ENCODE measurements around the gene SIX3. TPM values are rescaled to one million over a fixed set of nuclear protein-coding genes. Genes with fewer than 3 reads are reported as not detected.

Gene SIX3
- total RNA-seq, 2 experiments from 2014 or later: not detected

DNA sequence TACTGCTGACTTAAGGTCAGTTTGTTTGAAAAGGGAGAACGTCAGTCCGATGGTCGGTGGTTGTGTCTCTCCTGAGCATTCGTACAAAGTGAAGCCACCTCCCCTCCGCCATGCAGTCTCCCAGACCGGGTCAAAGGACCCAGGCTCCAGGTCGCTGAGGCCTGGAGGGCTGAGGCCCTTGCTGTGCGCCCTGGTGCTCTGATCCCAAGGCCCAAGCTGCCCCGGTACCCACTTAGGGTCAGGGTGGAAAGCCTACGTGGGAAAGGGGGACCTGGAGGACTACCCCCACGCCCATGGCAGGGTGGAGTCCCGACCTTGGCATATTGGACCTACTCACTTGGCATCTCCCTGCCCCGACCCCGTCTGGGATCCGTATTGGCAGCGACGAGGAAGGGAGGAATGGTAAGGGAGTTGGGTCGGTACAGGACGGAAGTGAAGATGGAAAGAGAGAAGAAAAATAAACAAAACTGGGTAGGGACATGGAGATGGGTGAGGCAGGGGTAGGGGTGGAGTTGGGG, 8.0 kb upstream of the SIX3 start:
- no peak overlapping the region for H3K27ac Mint-ChIP-seq
- H3K4me3 Mint-ChIP-seq: peak overlapping the region; percentile 7
- ChIA-PET CTCF (interaction anchor here (1.0 to 2.6 kb wide), 4 partner anchors 21 to 454 kb away, joined by 3 to 10 read pairs (median 5); no protein-coding TSS in a partner anchor), POLR2A (interaction anchor here (0.9 kb wide), 1 partner anchor 118 kb away, joined by 3 read pairs; no protein-coding TSS in a partner anchor)
- no peak for TF ChIP-seq CTCF (IDR thresholded peaks at IDR 0.05)
- H3K27me3 Mint-ChIP-seq: peaks cover 79% of the 10 kb centered on the region
- DNase-seq: no peak
- no peak for ATAC-seq
- no peaks in the 10 kb centered on the region for H3K36me3 Mint-ChIP-seq (ENCODE audit: low read depth)
- intact Hi-C loops (cut with micrococcal nuclease): loop anchor here (5.0 kb wide), 2 partner anchors 69 to 131 kb away; no protein-coding TSS in a partner anchor
- no peaks in the 10 kb centered on the region for H3K9me3 Mint-ChIP-seq
- peaks cover 35% of the 10 kb centered on the region for H3K4me1 Mint-ChIP-seq (ENCODE audit: low read depth)

DNA sequence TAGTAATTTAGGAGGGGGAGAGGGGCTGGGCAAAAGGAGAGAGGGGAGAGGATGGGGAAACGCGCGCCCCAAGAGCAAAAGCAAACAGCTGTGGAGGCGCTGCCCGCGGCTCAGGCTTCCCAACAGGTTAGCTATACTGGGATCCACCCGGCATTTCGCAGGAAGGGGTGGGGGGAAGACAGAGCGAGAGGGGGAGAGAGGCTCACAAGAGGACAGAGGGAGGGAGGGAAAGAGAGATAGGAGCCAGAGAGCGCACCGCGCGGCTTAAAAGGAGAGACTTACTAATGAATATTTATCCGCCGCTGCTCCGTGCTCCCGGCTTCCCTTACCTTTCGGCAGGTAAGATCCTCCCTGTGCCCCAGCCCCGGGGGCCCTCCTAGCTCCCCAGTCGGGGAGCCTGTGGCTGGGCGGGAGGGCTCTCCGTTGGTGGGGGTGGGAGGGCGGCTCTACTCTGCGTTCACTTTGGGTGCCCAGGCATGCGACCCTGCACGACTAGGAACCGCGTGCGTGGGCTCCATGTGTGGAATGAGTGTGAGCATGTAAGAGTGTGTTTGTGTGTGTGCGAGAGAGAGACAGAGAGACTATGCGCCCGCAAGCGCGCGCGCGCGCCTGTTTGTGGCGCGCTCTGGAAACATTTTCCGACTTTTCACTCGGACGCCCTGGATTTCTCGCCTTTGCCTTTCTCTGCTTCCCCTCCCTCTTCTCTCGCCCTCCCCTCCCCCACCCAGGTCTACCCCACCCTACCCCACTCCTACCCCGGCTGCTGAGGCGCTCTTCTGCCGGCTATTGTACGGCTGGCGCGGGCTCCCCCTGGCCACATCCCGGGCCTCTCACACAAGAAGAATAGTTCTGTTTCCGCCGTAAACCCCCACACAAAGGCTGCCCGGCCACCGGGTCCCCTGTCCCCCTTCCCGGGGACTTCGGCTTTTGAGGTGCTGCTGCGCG, 7.2 kb upstream of the SIX3 start:
- H3K9me3 Mint-ChIP-seq: no peaks in the 10 kb centered on the region
- intact Hi-C loops (cut with micrococcal nuclease): loop anchor here (5.0 kb wide), 2 partner anchors 68 to 132 kb away; no protein-coding TSS in a partner anchor
- CTCF ChIA-PET: interaction anchor here (1.0 to 2.5 kb wide), 3 partner anchors 20 to 455 kb away, joined by 3 to 10 read pairs (median 4); no protein-coding TSS in a partner anchor
- DNase-seq (no peak), ATAC-seq (no peak)
- TF ChIP-seq CTCF (IDR thresholded peaks at IDR 0.05): no peak
- H3K4me1 Mint-ChIP-seq (ENCODE audit: low read depth): peaks cover 35% of the 10 kb centered on the region
- H3K4me3 Mint-ChIP-seq: no peak overlapping the region
- H3K27ac Mint-ChIP-seq: no peak overlapping the region
- H3K36me3 Mint-ChIP-seq (ENCODE audit: low read depth): no peaks in the 10 kb centered on the region
- POLR2A ChIA-PET: interaction anchor here (0.9 to 1.5 kb wide), 2 partner anchors 117 to 572 kb away, joined by 3 read pairs; partner anchors contain the start of gene CAMKMT
- peaks cover 79% of the 10 kb centered on the region for H3K27me3 Mint-ChIP-seq

DNA sequence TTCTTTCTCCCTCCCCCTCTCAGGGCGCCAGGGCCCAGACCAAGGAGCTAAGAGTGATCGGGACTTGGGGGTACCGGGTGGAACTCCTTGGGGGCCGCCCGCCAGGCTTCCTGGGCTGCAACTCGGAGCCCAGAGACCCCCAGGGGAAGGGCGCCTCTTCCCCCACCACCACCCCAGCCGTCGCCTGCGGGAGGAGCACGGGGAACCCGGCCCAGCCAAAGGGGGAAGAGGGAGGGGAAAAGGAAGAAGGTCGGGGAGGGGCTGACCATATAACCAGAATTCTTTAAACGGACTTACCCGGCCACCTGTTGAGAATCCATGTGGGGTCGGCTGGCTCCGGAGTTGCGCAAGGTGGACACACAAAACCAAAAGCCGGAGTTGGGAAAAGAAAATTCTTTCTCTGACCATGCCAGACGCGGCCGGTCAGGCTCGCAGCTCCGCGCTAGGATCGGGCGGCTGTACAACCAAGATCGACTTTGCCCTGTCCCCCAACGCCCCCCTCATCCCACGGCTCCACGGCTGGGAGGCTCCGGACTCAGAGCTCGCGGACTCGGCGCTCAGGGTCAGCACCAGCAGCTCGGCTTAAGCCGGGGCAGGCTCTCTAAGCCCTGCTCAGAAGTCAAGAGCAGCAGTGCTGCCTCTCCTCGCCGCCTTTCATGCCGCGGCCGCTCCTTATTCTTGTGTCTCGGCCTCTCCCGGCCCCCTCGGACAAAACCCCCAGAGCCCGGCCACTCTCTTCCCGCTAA, 6.3 kb upstream of the SIX3 start:
- Mint-ChIP-seq H3K27me3 (peaks cover 82% of the 10 kb centered on the region), H3K9me3 (no peaks in the 10 kb centered on the region), H3K27ac (no peak overlapping the region), H3K4me3 (no peak overlapping the region), H3K4me1 (ENCODE audit: low read depth) (peaks cover 37% of the 10 kb centered on the region), H3K36me3 (ENCODE audit: low read depth) (no peaks in the 10 kb centered on the region)
- TF ChIP-seq CTCF (IDR thresholded peaks at IDR 0.05): no peak
- intact Hi-C loops (cut with micrococcal nuclease): loop anchor here (5.0 kb wide), 2 partner anchors 67 to 133 kb away; no protein-coding TSS in a partner anchor
- DNase-seq (no peak), ATAC-seq (no peak)
- CTCF ChIA-PET: interaction anchor here (1.0 to 2.5 kb wide), 2 partner anchors 131 to 456 kb away, joined by 3 to 10 read pairs; no protein-coding TSS in a partner anchor
- POLR2A ChIA-PET: interaction anchor here (1.5 kb wide), 1 partner anchor 573 kb away, joined by 3 read pairs; the partner anchor contains the start of gene CAMKMT

- intact Hi-C loops (cut with micrococcal nuclease): no loop called here
- no peaks in the 10 kb centered on the region for H3K36me3 Mint-ChIP-seq (ENCODE audit: low read depth)
- ChIA-PET POLR2A (interaction anchor here (1.5 kb wide), 1 partner anchor 574 kb away, joined by 3 read pairs; the partner anchor contains the start of gene CAMKMT), CTCF (interaction anchor here (2.5 kb wide), 1 partner anchor 456 kb away, joined by 10 read pairs; no protein-coding TSS in a partner anchor)
- H3K9me3 Mint-ChIP-seq: no peaks in the 10 kb centered on the region
- no peak for ATAC-seq
- no peak overlapping the region for H3K4me3 Mint-ChIP-seq
- H3K27me3 Mint-ChIP-seq: peaks cover 81% of the 10 kb centered on the region
- TF ChIP-seq CTCF (IDR thresholded peaks at IDR 0.05): no peak
- peaks cover 32% of the 10 kb centered on the region for H3K4me1 Mint-ChIP-seq (ENCODE audit: low read depth)
- no peak for DNase-seq
- no peak overlapping the region for H3K27ac Mint-ChIP-seq
Measured at GRCh38 chr2:44935729-44936098, 5.8 kb upstream of the SIX3 start.
